Gastroesophageal sphincter (tissue), 4 donors: ENCODE data around the gene TFDP2. TPM values are rescaled to one million over a fixed set of nuclear protein-coding genes. Genes with fewer than 3 reads are reported as not detected.
"Not testable (repeated sequence)": the region's sequence is repeated elsewhere in the genome, so short reads cannot be mapped to it uniquely, and the experiment has no call there.

Source experiments
- ATAC-seq: fragments of 150-250 bp; one replicate; pipeline ENCODE4 v1.9.1; 2016; ENCODE audit warnings: mild to moderate bottlenecking, moderate library complexity
- H3K27ac ChIP-seq, 4 donors: fragments of 200-600 bp; sonication (generic) in 3 of 4; 1 replicate in 3 of 4; 2 replicates in 1 of 4; pipeline ENCODE4 v1.5.1; 2016 to 2019
- H3K27me3 ChIP-seq: fragments of 200-600 bp; sonication (generic); one replicate; pipeline ENCODE4 v1.5.1; 2019
- H3K36me3 ChIP-seq, 2 donors: fragments of 200-600 bp; sonication (generic); one replicate each; pipeline ENCODE4 v1.5.1; 2019; ENCODE audit warnings: control low read depth in 1 of 2
- H3K4me1 ChIP-seq, 3 donors: fragments of 200-600 bp; sonication (generic); 1 replicate in 2 of 3; 2 replicates in 1 of 3; pipeline ENCODE4 v1.5.1; 2016 to 2019; ENCODE audit warnings: control low read depth in 2 of 3
- H3K4me3 ChIP-seq, 2 donors: fragments of 200-600 bp; sonication (generic); one replicate each; pipeline ENCODE4 v1.5.1; 2019; ENCODE audit warnings: mild to moderate bottlenecking in 1 of 2, moderate library complexity in 1 of 2
- H3K9me3 ChIP-seq, 3 donors: fragments of 200-600 bp; sonication (generic); one replicate each; pipeline ENCODE4 v1.5.1; 2017 to 2019; ENCODE audit warnings: control low read depth in 2 of 3
- CTCF ChIP-seq, 4 experiments: fragments of 200-600 bp in 2 of 4; fragments of 450-650 bp in 2 of 4; sonication (generic) in 1 of 4; IDR thresholded peaks; one replicate each; pipeline ENCODE4 v1.5.1; 2017 to 2019; ENCODE audit warnings: antibody characterized with exemption in 4 of 4, mild to moderate bottlenecking in 2 of 4, moderate library complexity in 2 of 4
- EP300 ChIP-seq: sonication (generic); formaldehyde crosslinking; IDR thresholded peaks from one replicate; pipeline ENCODE4 v1.6.1; 2017; ENCODE audit warnings: antibody characterized with exemption, mild to moderate bottlenecking
- POLR2A ChIP-seq, 2 donors: fragments of 450-650 bp; IDR thresholded peaks; one replicate each; pipeline ENCODE4 v1.6.1; 2017; ENCODE audit warnings: antibody characterized with exemption in 2 of 2, mild to moderate bottlenecking in 2 of 2, moderate library complexity in 1 of 2
- POLR2AphosphoS5 ChIP-seq: sonication (generic); formaldehyde crosslinking; IDR thresholded peaks from one replicate; pipeline ENCODE4 v1.6.1; 2017; ENCODE audit warnings: antibody characterized with exemption
- WGBS, 2 donors: methylation state at CpG; one replicate each; pipeline ENCODE4 v1.1.5; 2018; ENCODE audit warnings: low coverage in 1 of 2; 5-methylcytosine and 5-hydroxymethylcytosine counted together
- total RNA-seq, 4 donors: library from RNA; depleted of rRNA; stranded (reverse); fragments of >200 nt; gene quantifications; one replicate each; pipeline ENCODE4 v1.1.0, GENCODE V29; 2016

TFDP2 gene
- total RNA-seq, 4 donors from 2014 or later, result 56.2 to 267 (median 108) TPM

- H3K27ac ChIP-seq, result no peak overlapping the region
- no peak for ATAC-seq
- H3K36me3 ChIP-seq, result peaks cover 0 to 14% of the 10 kb centered on the region in 2 donors
- H3K27me3 ChIP-seq, result no peaks in the 10 kb centered on the region
- H3K4me1 ChIP-seq, result no peaks in the 10 kb centered on the region
- no peak overlapping the region for H3K4me3 ChIP-seq
- no peak for TF ChIP-seq CTCF (IDR thresholded peaks at IDR 0.05)
- TF ChIP-seq POLR2AphosphoS5, result no peak
- TF ChIP-seq POLR2A (IDR thresholded peaks at IDR 0.05), result no peak
- no peak for TF ChIP-seq EP300
- H3K9me3 ChIP-seq, result peaks cover 0 to 6% (median 0%) of the 10 kb centered on the region in 3 donors
- WGBS, 2 donors, result 80 to 100% methylated on average over 1 of the region's 4 CpGs
These were observed 72.0 kb downstream of the TFDP2 start for GRCh38 chr3:142077155-142077858.

- H3K36me3 ChIP-seq, result peaks cover 0 to 14% of the 10 kb centered on the region in 2 donors
- not testable (repeated sequence) for H3K27me3 ChIP-seq, ATAC-seq, H3K4me3 ChIP-seq, H3K27ac ChIP-seq, H3K4me1 ChIP-seq, H3K9me3 ChIP-seq
- 87% methylated on average over 4 of the region's 4 CpGs; no CpG with 5 or more reads in 1 of the 2 donors for WGBS, 2 donors
These were observed 73.7 kb downstream of the TFDP2 start for GRCh38 chr3:142075656-142076055.

GRCh38 chr3:142072816-142073215, 76.5 kb downstream of the TFDP2 start:
- H3K36me3 ChIP-seq, result peaks cover 0 to 8% of the 10 kb centered on the region in 2 donors
- no peak overlapping the region for H3K4me3 ChIP-seq
- ATAC-seq, result no peak
- H3K27me3 ChIP-seq, result no peaks in the 10 kb centered on the region
- 98 to 100% methylated on average over 1 to 3 of the region's 3 CpGs for WGBS, 2 donors
- no peak overlapping the region for H3K27ac ChIP-seq
- TF ChIP-seq EP300, result no peak
- no peaks in the 10 kb centered on the region for H3K4me1 ChIP-seq
- H3K9me3 ChIP-seq, result no peaks in the 10 kb centered on the region

GRCh38 chr3:142065932-142066331, 83.4 kb downstream of the TFDP2 start:
- Histone ChIP-seq H3K27ac (no peak overlapping the region), H3K36me3 (peaks cover 0 to 4% of the 10 kb centered on the region in 2 donors), H3K4me3 (no peak overlapping the region), H3K9me3 (no peaks in the 10 kb centered on the region), H3K27me3 (no peaks in the 10 kb centered on the region), H3K4me1 (no peaks in the 10 kb centered on the region)
- WGBS, 2 donors, result 100% methylated on average over 1 of the region's 1 CpG
- no peak for TF ChIP-seq CTCF (IDR thresholded peaks at IDR 0.05)
- no peak for TF ChIP-seq POLR2AphosphoS5
- no peak for TF ChIP-seq POLR2A (IDR thresholded peaks at IDR 0.05)
- TF ChIP-seq EP300, result no peak
- no peak for ATAC-seq

- Histone ChIP-seq H3K27ac (no peak overlapping the region), H3K9me3 (no peaks in the 10 kb centered on the region), H3K4me1 (no peaks in the 10 kb centered on the region), H3K27me3 (no peaks in the 10 kb centered on the region), H3K4me3 (no peak overlapping the region), H3K36me3 (peaks cover 0 to 4% of the 10 kb centered on the region in 2 donors)
- WGBS, 2 donors, result 100% methylated on average over 1 to 3 of the region's 7 CpGs
- TF ChIP-seq CTCF (IDR thresholded peaks at IDR 0.05), result no peak
- TF ChIP-seq EP300, result no peak
- no peak for TF ChIP-seq POLR2A (IDR thresholded peaks at IDR 0.05)
- ATAC-seq, result no peak
These were observed 84.0 kb downstream of the TFDP2 start for GRCh38 chr3:142065344-142065743.

- H3K9me3 ChIP-seq, result no peaks in the 10 kb centered on the region
- ATAC-seq, result no peak
- no peaks in the 10 kb centered on the region for H3K27me3 ChIP-seq
- TF ChIP-seq CTCF (IDR thresholded peaks at IDR 0.05) (no peak), EP300 (no peak), POLR2AphosphoS5 (no peak), POLR2A (IDR thresholded peaks at IDR 0.05) (no peak)
- no peak overlapping the region for H3K27ac ChIP-seq
- 83 to 96% methylated on average over 3 of the region's 3 CpGs for WGBS, 2 donors
- H3K36me3 ChIP-seq, result peaks cover 0 to 4% of the 10 kb centered on the region in 2 donors
- no peaks in the 10 kb centered on the region for H3K4me1 ChIP-seq
- no peak overlapping the region for H3K4me3 ChIP-seq
These were observed 84.9 kb downstream of the TFDP2 start for GRCh38 chr3:142064454-142064853.
